HFF-Myc (cell line): ENCODE data around the gene GLB1L2.

ENCODE experiments used
- DNase-seq: peaks from one replicate; pipeline ENCODE4 v3.0.0-alpha.2; 2011; ENCODE audit warnings: low read depth; ENCODE audit errors: extremely low read depth
- H3K4me3 ChIP-seq: replicated peaks from 2 replicates; pipeline ENCODE4 v1.5.1; 2011; ENCODE audit warnings: low read depth, mild to moderate bottlenecking, control low read depth, low read length
- TF ChIP-seq, protein P1 (sequence below): IDR thresholded peaks from 2 replicates; pipeline ENCODE4 v1.5.1; 2012; ENCODE audit warnings: mild to moderate bottlenecking, low read depth, low read length, control low read depth; ENCODE audit errors: missing control alignments

Gene GLB1L2

DNA sequence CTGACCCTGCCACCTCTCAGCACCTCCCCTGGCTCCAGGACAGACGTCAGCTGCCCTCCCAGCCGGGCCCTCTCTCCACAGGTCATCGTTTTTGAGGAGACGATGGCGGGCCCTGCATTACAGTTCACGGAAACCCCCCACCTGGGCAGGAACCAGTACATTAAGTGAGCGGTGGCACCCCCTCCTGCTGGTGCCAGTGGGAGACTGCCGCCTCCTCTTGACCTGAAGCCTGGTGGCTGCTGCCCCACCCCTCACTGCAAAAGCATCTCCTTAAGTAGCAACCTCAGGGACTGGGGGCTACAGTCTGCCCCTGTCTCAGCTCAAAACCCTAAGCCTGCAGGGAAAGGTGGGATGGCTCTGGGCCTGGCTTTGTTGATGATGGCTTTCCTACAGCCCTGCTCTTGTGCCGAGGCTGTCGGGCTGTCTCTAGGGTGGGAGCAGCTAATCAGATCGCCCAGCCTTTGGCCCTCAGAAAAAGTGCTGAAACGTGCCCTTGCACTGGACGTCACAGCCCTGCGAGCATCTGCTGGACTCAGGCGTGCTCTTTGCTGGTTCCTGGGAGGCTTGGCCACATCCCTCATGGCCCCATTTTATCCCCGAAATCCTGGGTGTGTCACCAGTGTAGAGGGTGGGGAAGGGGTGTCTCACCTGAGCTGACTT, 43.2 kb downstream of the GLB1L2 start:
- TF ChIP-seq, protein P1, sequence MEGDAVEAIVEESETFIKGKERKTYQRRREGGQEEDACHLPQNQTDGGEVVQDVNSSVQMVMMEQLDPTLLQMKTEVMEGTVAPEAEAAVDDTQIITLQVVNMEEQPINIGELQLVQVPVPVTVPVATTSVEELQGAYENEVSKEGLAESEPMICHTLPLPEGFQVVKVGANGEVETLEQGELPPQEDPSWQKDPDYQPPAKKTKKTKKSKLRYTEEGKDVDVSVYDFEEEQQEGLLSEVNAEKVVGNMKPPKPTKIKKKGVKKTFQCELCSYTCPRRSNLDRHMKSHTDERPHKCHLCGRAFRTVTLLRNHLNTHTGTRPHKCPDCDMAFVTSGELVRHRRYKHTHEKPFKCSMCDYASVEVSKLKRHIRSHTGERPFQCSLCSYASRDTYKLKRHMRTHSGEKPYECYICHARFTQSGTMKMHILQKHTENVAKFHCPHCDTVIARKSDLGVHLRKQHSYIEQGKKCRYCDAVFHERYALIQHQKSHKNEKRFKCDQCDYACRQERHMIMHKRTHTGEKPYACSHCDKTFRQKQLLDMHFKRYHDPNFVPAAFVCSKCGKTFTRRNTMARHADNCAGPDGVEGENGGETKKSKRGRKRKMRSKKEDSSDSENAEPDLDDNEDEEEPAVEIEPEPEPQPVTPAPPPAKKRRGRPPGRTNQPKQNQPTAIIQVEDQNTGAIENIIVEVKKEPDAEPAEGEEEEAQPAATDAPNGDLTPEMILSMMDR: no peak
- DNase-seq: no peak
- no peak overlapping the region for H3K4me3 ChIP-seq

DNA sequence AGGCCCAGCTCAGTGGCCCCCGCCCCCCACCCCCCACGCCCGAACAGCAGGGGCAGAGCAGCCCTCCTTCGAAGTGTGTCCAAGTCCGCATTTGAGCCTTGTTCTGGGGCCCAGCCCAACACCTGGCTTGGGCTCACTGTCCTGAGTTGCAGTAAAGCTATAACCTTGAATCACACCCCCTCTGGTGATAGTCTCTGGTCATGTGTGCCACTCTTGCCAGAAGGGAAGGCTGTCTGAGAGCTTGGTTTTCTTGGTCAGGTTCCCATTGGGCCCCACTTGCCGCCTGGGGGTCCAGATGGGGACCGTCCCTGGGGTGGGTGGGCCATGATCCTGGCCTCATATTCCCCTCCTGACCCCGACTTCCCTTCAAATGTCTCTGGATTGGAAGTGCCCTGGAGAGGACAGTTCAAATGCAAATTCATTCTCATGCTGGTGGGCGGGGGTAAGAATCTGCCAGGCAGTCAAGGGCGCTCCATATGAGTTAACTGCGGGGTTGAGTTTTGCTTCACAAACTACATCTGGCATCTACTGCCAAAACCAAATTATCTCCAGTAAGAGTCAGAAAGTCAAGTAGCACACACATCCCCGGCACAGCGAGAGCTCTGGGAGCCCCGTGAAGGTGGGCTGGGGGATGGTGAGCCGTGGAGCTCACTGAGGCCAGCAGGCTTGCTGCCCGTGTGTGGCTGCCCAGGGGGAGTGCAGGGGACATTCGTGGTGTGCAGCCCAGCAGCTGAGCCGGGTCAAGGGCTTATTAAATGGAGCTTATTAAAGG, 44.5 kb downstream of the GLB1L2 start:
- H3K4me3 ChIP-seq: no peak overlapping the region
- no peak for DNase-seq
- TF ChIP-seq, protein P1: no peak

- TF ChIP-seq, protein P1: no peak
- no peak overlapping the region for H3K4me3 ChIP-seq
Measured at GRCh38 chr11:134377876-134378275, 46.1 kb downstream of the GLB1L2 start.

DNA sequence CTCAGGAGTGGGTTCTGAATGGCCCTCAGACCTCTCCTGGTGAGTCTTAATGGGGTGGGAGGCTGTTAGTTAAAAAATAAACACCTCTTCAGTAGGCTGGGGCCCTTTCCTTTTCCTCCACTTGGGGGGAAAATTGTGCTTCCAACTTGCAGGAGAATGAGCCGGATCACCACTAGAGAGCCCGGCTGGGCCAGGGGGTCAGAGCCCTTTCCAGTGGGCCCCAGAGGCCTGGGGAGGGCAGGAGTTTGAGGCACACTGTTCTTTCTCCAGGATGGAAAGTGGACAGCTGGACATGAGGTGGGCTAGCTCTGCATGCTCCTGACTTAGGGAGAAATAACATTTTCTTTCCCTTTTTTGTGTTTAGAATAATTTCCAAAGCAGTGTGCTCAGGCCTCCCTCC, 47.5 kb downstream of the GLB1L2 start:
- no peak overlapping the region for H3K4me3 ChIP-seq
- TF ChIP-seq, protein P1: no peak
- no peak for DNase-seq

More at GRCh38 chr11:134377876-134378275, 46.1 kb downstream of the GLB1L2 start:
- DNase-seq: no peak

DNA sequence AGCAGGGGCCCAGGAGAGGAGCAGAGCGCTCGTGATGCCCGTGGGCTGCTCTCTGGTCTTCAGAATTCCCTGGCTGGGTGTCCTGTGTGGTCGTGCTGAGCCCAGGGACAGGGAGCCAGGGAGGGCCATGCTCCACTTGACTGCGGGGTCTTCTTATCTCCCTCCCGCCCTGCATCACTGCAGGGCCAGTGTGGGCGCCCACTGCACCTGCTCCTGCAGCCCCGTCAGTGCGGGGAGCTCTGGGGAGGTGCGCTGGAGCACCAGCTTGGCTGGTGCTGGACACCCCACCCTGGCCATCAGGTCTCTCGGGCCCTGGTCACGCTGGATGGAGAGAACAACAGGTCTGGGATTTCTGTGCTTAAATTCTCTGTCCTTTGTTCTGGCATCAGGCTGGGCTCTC, 48.4 kb downstream of the GLB1L2 start:
- H3K4me3 ChIP-seq: no peak overlapping the region
- DNase-seq: no peak
- TF ChIP-seq, protein P1: no peak

- H3K4me3 ChIP-seq: no peak overlapping the region
- DNase-seq: no peak
- TF ChIP-seq, protein P1: no peak
Measured at GRCh38 chr11:134380785-134381184, 49.0 kb downstream of the GLB1L2 start.
